Muscle of back (tissue), 11 donors: ENCODE measurements around the gene AGK. TPM values are rescaled to one million over a fixed set of nuclear protein-coding genes. Genes with fewer than 3 reads are reported as not detected.
"Not testable (repeated sequence)": the region's sequence is repeated elsewhere in the genome, so short reads cannot be mapped to it uniquely, and the experiment has no call there.

Source experiments
- DNase-seq, 3 donors: peaks; one replicate each; pipeline versions ENCODE4 v3.0.0 to v3.0.0-alpha.2; 2013
- polyA plus RNA-seq, 10 donors: library from polyadenylated mRNA; unstranded; fragments of 120-200 nt; gene quantifications; one replicate each; pipeline ENCODE4 v1.2.1, GENCODE V29; 2013; ENCODE audit not compliant: insufficient read length in 10 of 10

Gene AGK
- polyA plus RNA-seq, 10 donors, result 13.9 to 25.3 (median 19.4) TPM

- no peak for DNase-seq
Measured at GRCh38 chr7:141646826-141647480, 95.7 kb downstream of the AGK start.

- not testable (repeated sequence) for DNase-seq
Measured at GRCh38 chr7:141647701-141648100, 96.5 kb downstream of the AGK start.

GRCh38 chr7:141648276-141649114 is 97.3 kb downstream of the AGK start:
- DNase-seq, result no peak

GRCh38 chr7:141649137-141649864 is 98.1 kb downstream of the AGK start:
- no peak for DNase-seq

GRCh38 chr7:141649865-141650634 is 98.8 kb downstream of the AGK start:
- peak; percentile 50 to 79 (median 66) for DNase-seq

GRCh38 chr7:141651417-141651816 is 100.2 kb downstream of the AGK start:
- no peak for DNase-seq

GRCh38 chr7:141652691-141653090 is 101.5 kb downstream of the AGK start:
- no peak for DNase-seq

- peak; percentile 39 to 65 (median 45) for DNase-seq
Measured at GRCh38 chr7:141654551-141654950, 103.3 kb downstream of the AGK start.

- DNase-seq, result no peak
Measured at GRCh38 chr7:141659501-141659900, 108.3 kb downstream of the AGK start.

GRCh38 chr7:141660259-141660658 is 109.0 kb downstream of the AGK start:
- peak in 2 of 3 donors; percentile 7 to 25 for DNase-seq

GRCh38 chr7:141663081-141663849 is 112.1 kb downstream of the AGK start:
- DNase-seq, result no peak

- DNase-seq, result no peak
Measured at GRCh38 chr7:141664450-141664849, 113.2 kb downstream of the AGK start.

- no peak for DNase-seq
Measured at GRCh38 chr7:141665208-141666035, 114.2 kb downstream of the AGK start.

GRCh38 chr7:141666071-141666470 is 114.9 kb downstream of the AGK start:
- DNase-seq, result no peak

GRCh38 chr7:141668853-141669252 is 117.6 kb downstream of the AGK start:
- no peak for DNase-seq

- DNase-seq, result no peak
Measured at GRCh38 chr7:141671705-141672496, 120.7 kb downstream of the AGK start.

GRCh38 chr7:141673346-141673745 is 122.1 kb downstream of the AGK start:
- DNase-seq, result no peak

GRCh38 chr7:141674171-141674671 is 123.0 kb downstream of the AGK start:
- no peak for DNase-seq

GRCh38 chr7:141674702-141675101 is 123.5 kb downstream of the AGK start:
- no peak for DNase-seq
